Smooth muscle cell (in vitro differentiated cells): ENCODE measurements around the gene CDKAL1. TPM values are rescaled to one million over a fixed set of nuclear protein-coding genes. Genes with fewer than 3 reads are reported as not detected.

Experiments used
- DNase-seq: peaks from one replicate; lab custom pipeline; 2025; ENCODE audit not compliant: unreplicated experiment; lab: John Stamatoyannopoulos, UW
- H2AFZ ChIP-seq: fragments of 200-600 bp; sonication (generic); 2 replicates; pipeline ENCODE4 v1.6.0; 2016; ENCODE audit warnings: antibody characterized with exemption, low read depth, mild to moderate bottlenecking
- H3F3A ChIP-seq: fragments of 200-600 bp; sonication (generic); 2 replicates; pipeline ENCODE4 v1.6.0; 2017; ENCODE audit warnings: antibody characterized with exemption, low read depth
- H3K27ac ChIP-seq: fragments of 200-600 bp; sonication (generic); 2 replicates; pipeline ENCODE4 v1.5.1; 2016; ENCODE audit warnings: low read depth, mild to moderate bottlenecking
- H3K27me3 ChIP-seq: fragments of 200-600 bp; sonication (generic); 2 replicates; pipeline ENCODE4 v1.6.1; 2016; ENCODE audit warnings: low read depth, mild to moderate bottlenecking
- H3K36me3 ChIP-seq: fragments of 200-600 bp; sonication (generic); 2 replicates; pipeline ENCODE4 v1.5.1; 2016; ENCODE audit warnings: low read depth
- H3K4me1 ChIP-seq: fragments of 200-600 bp; sonication (generic); 2 replicates; pipeline ENCODE4 v1.5.1; 2016; ENCODE audit warnings: low read depth
- H3K4me2 ChIP-seq: fragments of 200-600 bp; sonication (generic); 2 replicates; pipeline ENCODE4 v1.6.0; 2016; ENCODE audit warnings: mild to moderate bottlenecking
- H3K4me3 ChIP-seq: fragments of 200-600 bp; sonication (generic); 2 replicates; pipeline ENCODE4 v1.5.1; 2016; ENCODE audit warnings: mild to moderate bottlenecking
- H3K79me2 ChIP-seq: fragments of 200-600 bp; sonication (generic); 2 replicates; pipeline ENCODE4 v1.6.0; 2016; ENCODE audit warnings: low read depth, mild to moderate bottlenecking
- H3K9ac ChIP-seq: fragments of 200-600 bp; sonication (generic); 2 replicates; pipeline ENCODE4 v1.6.0; 2016; ENCODE audit warnings: low read depth
- H3K9me3 ChIP-seq: fragments of 200-600 bp; sonication (generic); replicated peaks from 2 replicates; pipeline ENCODE4 v1.5.1; 2016; ENCODE audit warnings: low read depth
- H4K20me1 ChIP-seq: fragments of 200-600 bp; sonication (generic); 2 replicates; pipeline ENCODE4 v1.6.0; 2016; ENCODE audit warnings: low read depth
- WGBS: methylation state at CpG from one replicate; pipeline ENCODE4 v1.1.7; 2016; ENCODE audit warnings: low lambda C conversion rate; 5-methylcytosine and 5-hydroxymethylcytosine counted together
- polyA plus RNA-seq: library from polyadenylated mRNA; unstranded; fragments of >200 nt; fragmentation: Nextera tagmentation; extraction: Ambion mirVana; gene quantifications from 2 replicates; pipeline ENCODE4 v1.2.1, GENCODE V29; 2016
- total RNA-seq: library from RNA; depleted of rRNA; stranded (reverse); fragments of >200 nt; gene quantifications from 2 replicates; pipeline ENCODE4 v1.2.3, GENCODE V29; 2014
- TF ChIP-seq, protein P1 (sequence below): fragments of 200-600 bp; sonication (generic); IDR thresholded peaks from 2 replicates; pipeline ENCODE4 v1.5.1; 2017; ENCODE audit warnings: borderline replicate concordance, mild to moderate bottlenecking, antibody characterized with exemption; ENCODE audit not compliant: insufficient read depth, poor library complexity, severe bottlenecking

Gene CDKAL1
- total and polyA plus RNA-seq, 2 experiments from 2014 or later = 16.5 to 16.6 TPM

DNA sequence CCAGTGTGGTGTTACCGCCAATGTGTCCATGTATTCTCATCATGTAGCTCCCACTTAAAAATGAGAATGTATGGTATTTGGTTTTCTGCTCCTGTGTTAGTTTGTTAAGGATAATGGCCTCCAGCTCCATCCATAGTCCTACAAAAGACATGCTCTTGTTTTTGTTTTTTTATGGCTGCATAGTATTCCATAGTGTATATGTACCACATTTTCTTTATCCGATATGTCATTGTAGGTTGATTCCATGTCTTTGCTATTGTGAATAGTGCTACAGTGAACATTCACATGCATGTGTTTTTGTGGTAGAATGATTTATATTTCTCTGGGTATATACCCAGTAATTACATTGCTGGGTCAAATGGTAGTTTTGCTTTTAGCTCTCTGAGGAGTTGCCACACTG is 207.2 kb downstream of the CDKAL1 start:
- Histone ChIP-seq H3K27me3 (no peaks in the 10 kb centered on the region), H3K36me3 (no peaks in the 10 kb centered on the region), H3K4me2 (no peak overlapping the region), H3K4me3 (no peak overlapping the region), H3F3A (peaks cover 3% of the 10 kb centered on the region), H3K9ac (no peak overlapping the region), H4K20me1 (no peaks in the 10 kb centered on the region), H3K4me1 (no peaks in the 10 kb centered on the region), H2AFZ (no peak overlapping the region), H3K79me2 (no peaks in the 10 kb centered on the region), H3K27ac (no peak overlapping the region), H3K9me3 (peaks cover 7% of the 10 kb centered on the region)
- WGBS = 97% methylated on average over 2 of the region's 2 CpGs
- TF ChIP-seq, protein P1, sequence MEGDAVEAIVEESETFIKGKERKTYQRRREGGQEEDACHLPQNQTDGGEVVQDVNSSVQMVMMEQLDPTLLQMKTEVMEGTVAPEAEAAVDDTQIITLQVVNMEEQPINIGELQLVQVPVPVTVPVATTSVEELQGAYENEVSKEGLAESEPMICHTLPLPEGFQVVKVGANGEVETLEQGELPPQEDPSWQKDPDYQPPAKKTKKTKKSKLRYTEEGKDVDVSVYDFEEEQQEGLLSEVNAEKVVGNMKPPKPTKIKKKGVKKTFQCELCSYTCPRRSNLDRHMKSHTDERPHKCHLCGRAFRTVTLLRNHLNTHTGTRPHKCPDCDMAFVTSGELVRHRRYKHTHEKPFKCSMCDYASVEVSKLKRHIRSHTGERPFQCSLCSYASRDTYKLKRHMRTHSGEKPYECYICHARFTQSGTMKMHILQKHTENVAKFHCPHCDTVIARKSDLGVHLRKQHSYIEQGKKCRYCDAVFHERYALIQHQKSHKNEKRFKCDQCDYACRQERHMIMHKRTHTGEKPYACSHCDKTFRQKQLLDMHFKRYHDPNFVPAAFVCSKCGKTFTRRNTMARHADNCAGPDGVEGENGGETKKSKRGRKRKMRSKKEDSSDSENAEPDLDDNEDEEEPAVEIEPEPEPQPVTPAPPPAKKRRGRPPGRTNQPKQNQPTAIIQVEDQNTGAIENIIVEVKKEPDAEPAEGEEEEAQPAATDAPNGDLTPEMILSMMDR = no peak
- no peak for DNase-seq

DNA sequence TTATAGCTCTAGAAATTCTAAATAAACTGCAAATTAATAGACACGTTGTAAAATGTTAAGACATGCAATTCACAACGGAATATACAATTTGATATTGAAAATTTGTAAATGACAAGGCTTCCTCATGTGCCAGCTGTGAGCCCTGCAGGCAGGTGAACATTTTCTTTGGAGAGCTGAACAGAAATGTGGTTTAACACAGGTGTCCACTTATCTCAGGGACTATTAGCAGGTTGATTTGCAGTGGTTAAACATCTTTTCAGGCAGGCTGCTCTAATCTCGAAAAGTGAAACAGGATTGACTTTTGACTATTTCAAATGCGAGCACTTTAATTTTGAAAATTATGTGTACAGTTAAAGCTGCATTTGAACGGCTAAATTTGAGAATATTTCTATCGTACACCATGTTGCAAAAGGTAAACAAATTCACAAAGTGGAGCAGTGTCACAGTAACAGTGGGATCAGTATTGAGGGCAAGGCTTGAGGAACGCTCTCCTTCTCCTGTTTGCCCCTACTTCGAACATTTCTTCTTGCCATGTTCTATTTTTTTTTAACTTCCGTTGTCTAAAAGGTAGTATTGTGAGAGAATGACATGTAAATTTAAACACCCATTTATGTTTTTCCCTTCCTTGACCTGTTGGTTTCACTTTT is 210.8 kb downstream of the CDKAL1 start:
- H4K20me1 ChIP-seq = no peaks in the 10 kb centered on the region
- no peaks in the 10 kb centered on the region for H3K79me2 ChIP-seq
- 93% methylated on average over 9 of the region's 9 CpGs for WGBS
- H3K4me1 ChIP-seq = no peaks in the 10 kb centered on the region
- no peak overlapping the region for H3K27ac ChIP-seq
- H3K4me2 ChIP-seq = no peak overlapping the region
- TF ChIP-seq, protein P1 = no peak
- no peak overlapping the region for H2AFZ ChIP-seq
- no peak overlapping the region for H3K4me3 ChIP-seq
- DNase-seq = no peak
- peaks cover 3% of the 10 kb centered on the region for H3F3A ChIP-seq
- H3K9me3 ChIP-seq = peaks cover 7% of the 10 kb centered on the region
- no peaks in the 10 kb centered on the region for H3K27me3 ChIP-seq
- no peaks in the 10 kb centered on the region for H3K36me3 ChIP-seq
- no peak overlapping the region for H3K9ac ChIP-seq

DNA sequence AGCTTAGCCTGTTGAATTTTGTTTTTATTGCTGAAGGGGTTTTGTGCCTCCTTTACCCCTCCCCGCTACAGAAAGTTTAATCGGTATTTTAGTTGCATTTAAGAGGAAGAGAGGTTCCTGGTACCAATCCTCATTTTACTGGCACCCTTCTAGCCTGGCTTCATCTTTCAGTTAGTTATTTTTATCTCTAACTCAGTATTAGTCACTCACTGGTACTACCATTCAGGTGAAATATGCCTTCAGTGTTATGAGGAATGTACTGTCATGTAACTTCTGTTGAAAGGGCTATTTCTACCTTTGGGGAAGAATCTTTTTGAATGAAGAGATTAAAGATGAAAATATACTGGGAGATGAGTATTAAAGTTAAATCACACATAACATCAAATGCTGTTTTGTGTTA is 211.8 kb downstream of the CDKAL1 start:
- Histone ChIP-seq H3K4me1 (no peaks in the 10 kb centered on the region), H3K79me2 (no peaks in the 10 kb centered on the region), H2AFZ (no peak overlapping the region), H3K4me2 (no peak overlapping the region), H3K9ac (no peak overlapping the region), H3K27me3 (no peaks in the 10 kb centered on the region), H3K9me3 (peaks cover 7% of the 10 kb centered on the region), H3K4me3 (no peak overlapping the region), H3K36me3 (no peaks in the 10 kb centered on the region), H3K27ac (no peak overlapping the region), H3F3A (peaks cover 2% of the 10 kb centered on the region), H4K20me1 (peaks cover 1% of the 10 kb centered on the region)
- WGBS = 93% methylated on average over 2 of the region's 2 CpGs
- TF ChIP-seq, protein P1 = no peak
- DNase-seq = no peak
